ENCODE data around the gene PACRG. TPM values are rescaled to one million over a fixed set of nuclear protein-coding genes. Genes with fewer than 3 reads are reported as not detected.

The PACRG gene
- total and polyA plus RNA-seq, 3 donors from 2014 or later: 54.0 to 84.6 (median 81.7) TPM

DNA sequence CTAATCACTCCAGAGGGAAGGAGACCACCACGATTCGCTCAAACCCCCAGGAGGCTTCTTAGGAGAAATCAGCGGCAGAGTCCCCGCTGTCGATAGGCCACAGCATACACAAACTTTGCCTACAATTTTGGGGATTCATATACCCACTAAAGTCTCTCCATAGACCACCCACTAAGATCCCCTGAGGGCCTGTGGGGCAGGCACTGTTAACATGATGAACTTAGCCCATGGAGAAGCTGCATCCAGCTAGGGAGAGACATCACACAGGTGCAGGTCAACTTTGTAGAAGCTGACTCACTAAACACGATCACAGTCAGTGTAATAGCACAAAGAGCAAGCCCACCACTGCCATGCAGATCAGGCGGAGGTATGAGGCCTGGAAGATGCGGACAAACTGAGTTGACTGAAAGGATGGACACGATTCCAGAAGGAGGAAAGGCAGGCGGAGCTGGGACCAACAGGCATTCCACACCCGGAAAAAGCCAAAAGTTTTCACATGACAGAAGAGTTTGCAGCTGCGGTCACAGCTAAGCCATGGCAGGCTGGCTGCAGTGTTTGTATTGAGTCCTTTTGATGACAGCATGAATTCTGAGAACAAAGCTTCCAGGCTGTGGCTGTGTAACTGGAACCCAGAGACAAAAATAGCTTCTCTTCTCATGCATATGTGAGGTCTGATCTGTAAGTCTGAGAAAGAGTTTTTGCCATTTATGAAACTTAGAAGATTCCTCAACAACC, 611.1 kb downstream of the PACRG start:
- TF ChIP-seq, protein P1, sequence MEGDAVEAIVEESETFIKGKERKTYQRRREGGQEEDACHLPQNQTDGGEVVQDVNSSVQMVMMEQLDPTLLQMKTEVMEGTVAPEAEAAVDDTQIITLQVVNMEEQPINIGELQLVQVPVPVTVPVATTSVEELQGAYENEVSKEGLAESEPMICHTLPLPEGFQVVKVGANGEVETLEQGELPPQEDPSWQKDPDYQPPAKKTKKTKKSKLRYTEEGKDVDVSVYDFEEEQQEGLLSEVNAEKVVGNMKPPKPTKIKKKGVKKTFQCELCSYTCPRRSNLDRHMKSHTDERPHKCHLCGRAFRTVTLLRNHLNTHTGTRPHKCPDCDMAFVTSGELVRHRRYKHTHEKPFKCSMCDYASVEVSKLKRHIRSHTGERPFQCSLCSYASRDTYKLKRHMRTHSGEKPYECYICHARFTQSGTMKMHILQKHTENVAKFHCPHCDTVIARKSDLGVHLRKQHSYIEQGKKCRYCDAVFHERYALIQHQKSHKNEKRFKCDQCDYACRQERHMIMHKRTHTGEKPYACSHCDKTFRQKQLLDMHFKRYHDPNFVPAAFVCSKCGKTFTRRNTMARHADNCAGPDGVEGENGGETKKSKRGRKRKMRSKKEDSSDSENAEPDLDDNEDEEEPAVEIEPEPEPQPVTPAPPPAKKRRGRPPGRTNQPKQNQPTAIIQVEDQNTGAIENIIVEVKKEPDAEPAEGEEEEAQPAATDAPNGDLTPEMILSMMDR (IDR thresholded peaks at IDR 0.05): no peak
- TF ChIP-seq POLR2A (IDR thresholded peaks at IDR 0.05): no peak
- H3K4me1 ChIP-seq: no peaks in the 10 kb centered on the region
- intact Hi-C loops (cut with DNase I; ENCODE audit: low total_unique reads): no loop called here
- no peak overlapping the region for H3K27ac ChIP-seq
- H3K27me3 ChIP-seq: no peaks in the 10 kb centered on the region
- no peak overlapping the region for H3K4me3 ChIP-seq
- no peaks in the 10 kb centered on the region for H3K36me3 ChIP-seq (ENCODE audit: low read depth, missing control alignments)
- no peak for DNase-seq
- WGBS, 2 donors: 92 to 96% methylated on average over 12 of the region's 12 CpGs
- H3K9me3 ChIP-seq: no peaks in the 10 kb centered on the region

DNA sequence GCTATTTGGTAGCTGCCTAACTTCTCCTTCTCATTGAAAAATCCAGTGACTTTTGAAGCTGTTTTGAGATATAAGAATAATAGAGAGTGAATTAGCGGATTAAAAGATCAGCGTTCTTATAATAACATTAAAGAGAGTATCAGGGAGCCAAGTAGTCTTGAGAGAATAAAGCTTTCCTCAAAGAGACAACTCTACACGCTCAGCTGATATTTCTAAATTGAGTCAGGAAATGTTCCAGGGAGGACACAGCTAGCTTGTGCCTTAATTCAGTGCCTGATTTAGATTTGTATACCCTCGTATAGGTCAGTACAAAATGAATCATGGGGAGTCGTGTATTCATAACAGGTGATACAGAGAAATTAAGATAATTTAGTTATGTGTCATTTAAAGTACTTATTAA, 611.7 kb downstream of the PACRG start:
- no peak overlapping the region for H3K27ac ChIP-seq
- H3K27me3 ChIP-seq: no peaks in the 10 kb centered on the region
- H3K36me3 ChIP-seq (ENCODE audit: low read depth, missing control alignments): no peaks in the 10 kb centered on the region
- TF ChIP-seq POLR2A (IDR thresholded peaks at IDR 0.05): no peak
- H3K4me3 ChIP-seq: no peak overlapping the region
- intact Hi-C loops (cut with DNase I; ENCODE audit: low total_unique reads): no loop called here
- H3K9me3 ChIP-seq: no peaks in the 10 kb centered on the region
- H3K4me1 ChIP-seq: no peaks in the 10 kb centered on the region
- 73 to 77% methylated on average over 5 of the region's 5 CpGs for WGBS, 2 donors
- DNase-seq: no peak

DNA sequence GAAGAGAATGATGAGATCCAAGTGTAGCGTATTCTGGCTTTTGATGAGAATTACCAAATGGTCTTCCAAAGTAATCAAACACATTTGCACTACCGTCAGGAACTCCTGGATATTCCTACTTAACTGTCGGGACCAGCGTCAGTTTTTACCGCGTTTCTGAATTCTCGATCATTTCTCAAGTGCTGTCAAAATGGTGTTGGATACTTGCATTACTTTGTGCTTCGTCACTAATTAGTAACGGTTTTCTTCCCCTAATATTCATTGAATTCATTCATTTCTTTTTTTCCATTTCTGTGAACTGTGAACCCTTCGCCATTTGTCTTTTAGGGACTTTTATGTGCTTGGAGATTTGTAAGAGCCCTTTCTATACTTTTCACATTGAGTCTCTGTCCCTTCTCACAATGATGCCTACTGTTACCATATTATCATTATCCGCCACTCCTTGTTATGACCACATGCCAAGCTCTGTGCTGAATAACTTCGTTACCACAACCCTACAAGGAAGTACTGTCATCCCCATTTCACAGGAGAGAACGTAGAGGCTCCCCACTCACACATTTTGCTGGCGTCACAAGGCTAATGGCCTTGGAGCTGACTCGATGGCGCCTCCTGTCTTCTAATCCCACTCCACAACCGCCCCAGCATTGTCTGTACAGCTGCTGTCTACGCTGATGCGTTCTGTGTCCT, 612.6 kb downstream of the PACRG start:
- H3K27ac ChIP-seq: no peak overlapping the region
- intact Hi-C loops (cut with DNase I; ENCODE audit: low total_unique reads): no loop called here
- H3K27me3 ChIP-seq: no peaks in the 10 kb centered on the region
- no peaks in the 10 kb centered on the region for H3K4me1 ChIP-seq
- TF ChIP-seq, protein P1 (IDR thresholded peaks at IDR 0.05): no peak
- no peak for TF ChIP-seq POLR2A (IDR thresholded peaks at IDR 0.05)
- H3K9me3 ChIP-seq: no peaks in the 10 kb centered on the region
- DNase-seq: no peak
- H3K36me3 ChIP-seq (ENCODE audit: low read depth, missing control alignments): no peaks in the 10 kb centered on the region
- H3K4me3 ChIP-seq: no peak overlapping the region
- WGBS, 2 donors: 94 to 95% methylated on average over 19 of the region's 19 CpGs

DNA sequence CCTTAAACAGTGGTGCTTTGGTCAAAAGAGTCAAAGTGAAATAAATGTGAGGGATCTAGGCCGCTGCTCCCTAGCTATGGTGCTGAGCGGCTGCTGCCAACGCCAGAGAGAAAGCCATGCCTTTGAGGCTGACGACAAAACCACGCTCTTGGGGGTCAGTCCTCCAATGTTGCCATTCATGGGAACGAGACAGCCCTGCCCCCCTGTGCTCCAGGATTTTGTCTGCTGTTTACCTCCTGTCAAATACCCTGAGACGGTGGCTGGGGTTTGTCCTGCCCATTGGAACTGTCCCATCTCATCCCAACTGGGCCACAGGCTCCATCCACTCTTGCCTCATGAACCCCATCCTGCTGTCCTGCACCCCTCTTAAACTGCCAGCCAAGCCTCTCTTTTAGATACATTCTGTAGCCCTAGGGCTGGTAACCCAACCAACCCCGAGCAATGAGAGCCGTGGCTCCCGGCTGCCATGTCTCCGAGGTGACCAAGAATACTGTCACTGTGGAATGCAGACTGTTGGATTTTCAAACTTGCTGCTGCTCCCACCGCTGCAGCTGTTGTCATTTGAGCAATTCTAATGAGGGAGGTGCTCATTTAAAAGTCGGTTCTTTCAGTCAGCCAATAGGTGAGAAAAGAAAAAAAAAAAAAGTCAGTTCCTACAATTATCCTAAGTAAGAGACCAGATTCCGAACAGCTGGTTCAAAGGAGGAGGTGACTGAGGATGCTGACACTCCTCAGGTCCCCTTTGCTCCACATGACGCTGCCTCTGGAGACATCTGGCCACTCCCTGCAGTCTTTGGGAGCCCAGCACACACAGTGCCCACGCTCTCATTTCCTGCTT, 613.7 kb downstream of the PACRG start:
- Histone ChIP-seq H3K27ac (no peak overlapping the region), H3K36me3 (ENCODE audit: low read depth, missing control alignments) (no peaks in the 10 kb centered on the region), H3K9me3 (no peaks in the 10 kb centered on the region), H3K4me3 (no peak overlapping the region), H3K4me1 (no peaks in the 10 kb centered on the region), H3K27me3 (no peaks in the 10 kb centered on the region)
- WGBS, 2 donors: 90 to 91% methylated on average over 16 of the region's 16 CpGs
- no peak for DNase-seq
- intact Hi-C loops (cut with DNase I; ENCODE audit: low total_unique reads): no loop called here
- TF ChIP-seq POLR2A (IDR thresholded peaks at IDR 0.05): no peak
- TF ChIP-seq, protein P1 (IDR thresholded peaks at IDR 0.05): no peak

All from testis (tissue), 3 donors.